IPS-15b (cell line): ENCODE measurements around the gene IPPK.
"Not testable (repeated sequence)": the region's sequence is repeated elsewhere in the genome, so short reads cannot be mapped to it uniquely, and the experiment has no call there.

Experiments used
- H3K27me3 ChIP-seq: one replicate; pipeline ENCODE4 v1.6.1; 2013; ENCODE audit warnings: low read length; ENCODE audit not compliant: control insufficient read depth, insufficient read depth
- H3K36me3 ChIP-seq: one replicate; pipeline ENCODE4 v1.6.1; 2013; ENCODE audit warnings: low read length; ENCODE audit not compliant: control insufficient read depth, insufficient read depth
- H3K4me1 ChIP-seq: one replicate; pipeline ENCODE4 v1.6.1; 2013; ENCODE audit warnings: mild to moderate bottlenecking, low read length; ENCODE audit not compliant: control insufficient read depth, insufficient read depth
- H3K4me3 ChIP-seq: one replicate; pipeline ENCODE4 v1.5.1; 2013; ENCODE audit warnings: low read depth, low read length
- H3K9ac ChIP-seq: one replicate; pipeline ENCODE4 v1.6.1; 2013; ENCODE audit warnings: low read depth, mild to moderate bottlenecking, low read length
- H3K9me3 ChIP-seq: one replicate; pipeline ENCODE4 v1.6.1; 2013; ENCODE audit warnings: mild to moderate bottlenecking, low read length; ENCODE audit not compliant: control insufficient read depth, insufficient read depth

IPPK gene

GRCh38 chr9:92633614-92634278, 36.2 kb downstream of the IPPK start:
- Histone ChIP-seq H3K4me1 (no peaks in the 10 kb centered on the region), H3K27me3 (no peaks in the 10 kb centered on the region), H3K4me3 (no peak overlapping the region), H3K36me3 (peaks cover 26% of the 10 kb centered on the region), H3K9ac (no peak overlapping the region), H3K9me3 (no peaks in the 10 kb centered on the region)

- Histone ChIP-seq H3K4me1 (no peaks in the 10 kb centered on the region), H3K27me3 (no peaks in the 10 kb centered on the region), H3K9me3 (no peaks in the 10 kb centered on the region), H3K9ac (no peak overlapping the region), H3K36me3 (peaks cover 18% of the 10 kb centered on the region), H3K4me3 (no peak overlapping the region)
Observed at GRCh38 chr9:92632641-92633040, 37.3 kb downstream of the IPPK start.

- H3K36me3 ChIP-seq = peaks cover 12% of the 10 kb centered on the region
- H3K9me3 ChIP-seq = no peaks in the 10 kb centered on the region
- H3K4me3 ChIP-seq = no peak overlapping the region
- no peaks in the 10 kb centered on the region for H3K4me1 ChIP-seq
- H3K9ac ChIP-seq = no peak overlapping the region
- H3K27me3 ChIP-seq = no peaks in the 10 kb centered on the region
Observed at GRCh38 chr9:92631452-92632343, 38.2 kb downstream of the IPPK start.

GRCh38 chr9:92627651-92628050, 42.3 kb downstream of the IPPK start:
- H3K4me1 ChIP-seq = no peaks in the 10 kb centered on the region

GRCh38 chr9:92626484-92626883, 43.4 kb downstream of the IPPK start:
- Histone ChIP-seq H3K9me3 (no peaks in the 10 kb centered on the region), H3K9ac (no peak overlapping the region), H3K36me3 (no peaks in the 10 kb centered on the region), H3K4me1 (no peaks in the 10 kb centered on the region), H3K27me3 (no peaks in the 10 kb centered on the region), H3K4me3 (no peak overlapping the region)

More at GRCh38 chr9:92627651-92628050, 42.3 kb downstream of the IPPK start:
- H3K36me3 ChIP-seq = peaks cover 2% of the 10 kb centered on the region
- no peak overlapping the region for H3K4me3 ChIP-seq
- H3K9me3 ChIP-seq = no peaks in the 10 kb centered on the region
- no peak overlapping the region for H3K9ac ChIP-seq
- no peaks in the 10 kb centered on the region for H3K27me3 ChIP-seq

GRCh38 chr9:92623936-92624335, 46.0 kb downstream of the IPPK start:
- not testable (repeated sequence) for H3K9me3 ChIP-seq, H3K4me3 ChIP-seq, H3K27me3 ChIP-seq, H3K9ac ChIP-seq, H3K4me1 ChIP-seq
- H3K36me3 ChIP-seq = peaks cover 15% of the 10 kb centered on the region

GRCh38 chr9:92620845-92621244, 49.1 kb downstream of the IPPK start:
- Histone ChIP-seq H3K9me3 (no peaks in the 10 kb centered on the region), H3K4me1 (no peaks in the 10 kb centered on the region), H3K9ac (no peak overlapping the region), H3K36me3 (peaks cover 21% of the 10 kb centered on the region), H3K27me3 (no peaks in the 10 kb centered on the region), H3K4me3 (no peak overlapping the region)

- no peaks in the 10 kb centered on the region for H3K9me3 ChIP-seq
- no peaks in the 10 kb centered on the region for H3K4me1 ChIP-seq
- H3K4me3 ChIP-seq = no peak overlapping the region
- no peak overlapping the region for H3K9ac ChIP-seq
- H3K36me3 ChIP-seq = peaks cover 23% of the 10 kb centered on the region
- no peaks in the 10 kb centered on the region for H3K27me3 ChIP-seq
Observed at GRCh38 chr9:92619601-92620300, 50.2 kb downstream of the IPPK start.

- H3K36me3 ChIP-seq = peaks cover 31% of the 10 kb centered on the region
- no peaks in the 10 kb centered on the region for H3K4me1 ChIP-seq
- H3K4me3 ChIP-seq = no peak overlapping the region
- no peak overlapping the region for H3K9ac ChIP-seq
- H3K9me3 ChIP-seq = no peaks in the 10 kb centered on the region
- no peaks in the 10 kb centered on the region for H3K27me3 ChIP-seq
Observed at GRCh38 chr9:92618633-92619225, 51.2 kb downstream of the IPPK start.

- Histone ChIP-seq H3K9ac (no peak overlapping the region), H3K9me3 (no peaks in the 10 kb centered on the region), H3K4me1 (no peaks in the 10 kb centered on the region), H3K36me3 (peaks cover 34% of the 10 kb centered on the region), H3K4me3 (no peak overlapping the region), H3K27me3 (no peaks in the 10 kb centered on the region)
Observed at GRCh38 chr9:92617951-92618510, 51.9 kb downstream of the IPPK start.

GRCh38 chr9:92617195-92617813, 52.6 kb downstream of the IPPK start:
- H3K4me1 ChIP-seq = no peaks in the 10 kb centered on the region
- H3K4me3 ChIP-seq = no peak overlapping the region
- no peaks in the 10 kb centered on the region for H3K9me3 ChIP-seq
- peaks cover 36% of the 10 kb centered on the region for H3K36me3 ChIP-seq
- H3K9ac ChIP-seq = no peak overlapping the region
- H3K27me3 ChIP-seq = no peaks in the 10 kb centered on the region
